ENCODE results near the gene DPF3. TPM values are rescaled to one million over a fixed set of nuclear protein-coding genes. Genes with fewer than 3 reads are reported as not detected.

The DPF3 gene
- polyA plus RNA-seq, 1 donor = 4.5 TPM

DNA sequence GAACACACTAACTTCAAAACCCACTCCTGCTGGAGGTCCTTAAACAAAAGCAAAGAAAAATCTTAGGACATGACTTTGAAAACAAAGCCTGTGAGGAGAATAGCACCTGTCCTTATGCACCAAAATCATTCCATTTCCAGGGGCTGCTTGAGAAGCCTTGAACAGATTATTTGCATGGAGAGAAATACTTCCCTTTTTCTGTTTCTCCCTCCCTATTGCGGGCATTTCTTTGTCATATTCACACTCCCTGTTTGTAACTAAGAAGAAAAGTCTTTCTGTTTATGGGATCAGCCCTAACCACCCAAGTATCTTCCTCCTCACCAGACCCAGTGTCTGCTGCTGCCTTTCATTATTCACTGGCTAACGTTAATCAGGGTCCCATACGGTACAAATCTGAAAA lies 218.8 kb downstream of the DPF3 start:
- no peak for DNase-seq

- no peak for DNase-seq
Observed at GRCh38 chr14:72673179-72673578, 220.7 kb downstream of the DPF3 start.

DNA sequence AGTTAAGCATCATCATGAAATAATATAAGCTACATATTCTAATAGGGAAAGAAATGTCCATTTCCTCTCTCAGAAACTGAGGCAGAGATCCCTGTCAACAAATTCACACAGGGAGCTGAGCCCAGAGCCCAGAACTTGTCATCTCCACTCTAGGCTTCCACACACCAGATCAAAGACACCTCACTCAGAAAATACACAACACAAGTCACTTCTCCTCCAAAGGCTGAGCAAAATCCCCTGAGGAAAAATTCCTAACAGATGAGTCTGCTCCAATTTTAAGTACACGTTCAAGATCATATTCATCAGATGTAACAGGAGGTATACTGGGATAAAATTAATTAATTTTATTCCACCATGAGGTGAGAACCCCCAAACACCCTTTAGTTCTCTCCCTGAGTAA lies 227.3 kb downstream of the DPF3 start:
- no peak for DNase-seq

- DNase-seq = no peak
Observed at GRCh38 chr14:72665259-72665658, 228.6 kb downstream of the DPF3 start.

DNA sequence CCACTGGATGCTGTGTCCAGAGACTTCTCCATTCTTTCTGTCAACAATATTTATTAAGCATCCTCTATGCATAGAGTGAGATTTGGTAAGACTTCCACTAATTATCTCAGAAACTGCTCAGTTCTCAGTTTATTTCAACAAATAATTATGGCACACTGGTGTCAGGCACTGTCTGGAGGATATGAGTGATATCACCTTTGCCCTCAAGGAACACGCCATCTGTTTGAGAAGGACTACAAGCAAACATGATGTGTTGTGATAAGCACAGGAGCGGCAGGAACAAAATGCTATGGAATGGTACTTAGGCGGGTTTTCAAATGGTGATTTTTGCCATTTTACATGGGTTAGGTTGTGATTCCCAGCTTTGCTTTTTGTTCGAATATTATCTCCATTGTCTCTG lies 229.2 kb downstream of the DPF3 start:
- DNase-seq = no peak

- no peak for DNase-seq
Observed at GRCh38 chr14:72663956-72664650, 229.8 kb downstream of the DPF3 start.

DNA sequence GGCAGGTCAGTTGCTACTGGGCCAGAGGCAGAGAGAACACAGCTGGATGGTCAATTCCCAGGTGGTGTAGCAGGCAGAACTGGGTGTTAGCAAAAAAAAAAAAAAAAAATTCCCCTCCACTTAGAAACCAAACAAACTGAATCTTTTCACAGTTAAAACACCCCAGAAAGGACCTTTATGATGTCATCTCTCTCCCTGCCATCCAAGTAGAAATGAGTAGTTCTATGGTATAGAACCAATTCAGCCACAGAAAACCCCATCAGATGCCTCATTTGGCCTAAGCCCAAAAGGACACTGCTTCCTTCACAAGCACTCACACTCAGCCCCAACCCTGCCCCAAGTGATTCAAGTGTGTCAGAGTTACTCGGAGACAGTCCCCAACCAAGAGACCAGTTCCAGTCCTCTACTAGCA lies 230.8 kb downstream of the DPF3 start:
- no peak for DNase-seq

GRCh38 chr14:72662214-72662613 lies 231.7 kb downstream of the DPF3 start:
- no peak for DNase-seq

GRCh38 chr14:72657214-72657921 lies 236.5 kb downstream of the DPF3 start:
- DNase-seq = no peak

DNA sequence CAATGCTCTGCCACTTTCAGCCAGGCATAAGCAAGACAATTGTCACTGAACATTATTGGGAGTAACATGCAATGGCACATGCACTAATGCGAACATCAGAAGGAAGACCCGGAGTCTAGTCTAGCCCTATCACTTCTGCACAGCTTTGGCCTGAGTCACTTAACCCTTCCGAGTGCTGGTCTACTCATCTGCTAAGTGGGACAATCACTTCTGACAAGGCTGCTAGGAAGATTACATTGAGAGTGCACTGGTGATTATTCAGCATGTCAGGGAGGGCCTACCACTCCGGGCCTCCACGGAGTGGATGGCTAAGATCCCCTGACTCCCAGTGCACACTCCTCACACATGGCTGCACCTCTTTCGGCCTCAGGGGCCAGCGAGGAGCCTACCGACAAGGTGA lies 240.9 kb downstream of the DPF3 start:
- no peak for DNase-seq

GRCh38 chr14:72652179-72652578 lies 241.7 kb downstream of the DPF3 start:
- no peak for DNase-seq

GRCh38 chr14:72651714-72652113 lies 242.2 kb downstream of the DPF3 start:
- no peak for DNase-seq

DNA sequence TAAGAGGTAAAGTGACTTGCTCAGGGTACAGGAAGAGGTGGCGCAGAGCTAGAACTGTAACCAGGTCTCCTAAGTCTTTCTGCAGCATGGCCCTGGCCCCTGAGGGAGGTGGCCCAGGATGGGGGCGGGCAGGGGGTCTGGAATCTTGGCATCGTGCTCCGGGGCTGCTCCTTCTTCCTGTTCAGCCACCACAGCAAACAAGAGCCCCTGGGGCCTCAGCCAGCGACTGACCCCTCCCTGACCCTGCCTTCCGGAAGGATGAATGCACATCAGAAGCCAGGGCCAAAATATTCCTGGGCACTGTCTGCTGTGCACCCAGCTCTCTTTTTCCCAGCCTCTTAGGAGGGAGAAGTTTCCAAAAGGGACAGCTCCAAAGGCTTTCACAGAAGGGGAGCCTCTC lies 242.8 kb downstream of the DPF3 start:
- no peak for DNase-seq

DNA sequence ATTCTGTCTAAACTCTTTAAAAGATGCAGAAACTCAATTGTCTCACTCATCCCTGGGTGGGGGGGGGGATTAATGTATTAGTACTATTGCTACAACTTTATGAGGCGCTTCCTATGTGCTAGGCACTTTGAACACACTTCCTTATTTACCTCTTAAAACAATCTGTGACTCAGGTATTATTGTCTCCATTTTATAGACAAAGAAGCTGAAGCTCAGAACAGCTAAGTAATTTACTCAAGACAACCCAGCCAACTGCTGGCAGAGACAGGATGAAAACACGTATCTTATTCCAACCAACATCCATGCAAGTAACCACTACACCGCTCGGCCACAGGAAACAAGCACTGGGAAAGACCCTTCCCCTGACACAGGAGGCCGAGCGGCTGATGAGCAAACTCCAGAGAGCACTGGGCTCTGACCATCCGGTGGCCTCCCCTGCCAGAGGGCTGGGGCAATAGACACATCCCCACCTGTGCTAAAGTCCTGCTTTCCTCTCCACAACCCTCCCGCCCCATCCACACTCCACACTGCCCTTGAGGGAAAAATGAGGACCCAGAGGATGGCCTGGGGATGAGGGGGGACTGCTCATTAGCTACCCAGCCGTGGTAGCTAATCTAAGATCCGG lies 244.2 kb downstream of the DPF3 start:
- no peak for DNase-seq

DNA sequence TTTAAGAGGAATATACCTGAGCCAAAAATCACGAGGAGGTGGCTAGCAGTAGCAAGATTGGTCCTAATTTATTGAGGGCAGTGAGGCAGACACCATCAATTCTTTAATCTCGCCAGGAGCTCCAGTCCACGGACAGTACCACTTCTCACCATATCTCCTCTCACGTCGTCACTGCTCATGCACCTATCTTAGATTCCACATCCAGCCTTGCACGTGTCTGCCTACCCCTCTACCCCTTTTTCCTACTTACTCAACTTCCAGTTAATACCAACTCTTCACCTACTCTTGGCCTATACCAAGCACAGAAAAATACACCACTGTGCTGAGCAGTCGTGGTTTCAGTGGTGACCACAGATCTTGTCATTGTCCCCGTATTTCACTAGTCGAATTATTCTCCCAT lies 246.1 kb downstream of the DPF3 start:
- DNase-seq = no peak

DNA sequence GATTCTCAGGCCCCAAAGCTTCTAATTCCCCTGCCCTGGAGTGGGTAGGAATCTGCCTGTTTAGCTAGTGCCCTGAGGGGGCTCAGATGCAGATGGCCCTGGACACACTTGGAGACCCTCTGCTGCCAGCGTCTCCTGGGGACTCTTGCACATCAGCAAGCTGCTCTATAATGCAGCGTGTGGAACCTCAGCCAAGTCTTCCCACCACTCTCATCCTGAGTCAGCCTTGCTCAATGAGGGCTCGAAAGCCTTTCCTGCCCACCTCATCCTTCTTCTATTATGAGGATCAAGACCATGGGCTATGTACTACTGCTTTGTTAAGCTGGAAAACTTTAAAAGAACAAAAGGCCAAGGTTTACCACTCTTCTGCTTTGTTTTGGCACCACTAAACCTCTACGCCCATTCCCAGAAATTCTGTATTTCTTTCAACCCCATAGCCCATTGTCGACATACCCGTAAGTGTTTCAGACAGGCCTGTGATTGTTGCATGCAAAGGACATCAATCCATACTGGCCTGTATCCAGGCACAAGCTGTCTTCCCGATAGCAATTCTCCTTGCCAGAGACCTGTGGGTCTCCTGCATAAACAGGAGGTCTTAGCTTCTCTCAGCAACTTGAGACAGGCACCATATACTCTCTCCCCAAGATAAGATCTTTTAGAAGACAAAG lies 246.9 kb downstream of the DPF3 start:
- DNase-seq = no peak

DNA sequence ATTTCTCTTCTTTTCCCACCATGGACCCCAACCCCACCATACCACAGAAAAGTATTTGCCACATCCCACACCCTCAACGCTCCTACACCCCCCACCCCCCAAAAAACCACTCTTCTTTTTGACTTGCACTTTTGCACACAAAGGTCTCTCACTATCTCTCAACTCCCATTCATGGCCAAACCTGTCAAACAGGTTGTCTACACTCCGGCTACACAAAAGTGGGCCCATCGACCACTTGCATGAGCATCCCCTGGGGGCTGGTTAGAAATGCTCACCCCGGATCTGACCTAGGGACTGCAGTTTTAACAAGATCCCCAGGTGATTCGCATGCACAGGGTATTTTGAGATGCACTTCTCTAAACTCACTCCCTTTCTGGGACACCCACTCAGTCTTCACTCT lies 248.2 kb downstream of the DPF3 start:
- DNase-seq = no peak

DNA sequence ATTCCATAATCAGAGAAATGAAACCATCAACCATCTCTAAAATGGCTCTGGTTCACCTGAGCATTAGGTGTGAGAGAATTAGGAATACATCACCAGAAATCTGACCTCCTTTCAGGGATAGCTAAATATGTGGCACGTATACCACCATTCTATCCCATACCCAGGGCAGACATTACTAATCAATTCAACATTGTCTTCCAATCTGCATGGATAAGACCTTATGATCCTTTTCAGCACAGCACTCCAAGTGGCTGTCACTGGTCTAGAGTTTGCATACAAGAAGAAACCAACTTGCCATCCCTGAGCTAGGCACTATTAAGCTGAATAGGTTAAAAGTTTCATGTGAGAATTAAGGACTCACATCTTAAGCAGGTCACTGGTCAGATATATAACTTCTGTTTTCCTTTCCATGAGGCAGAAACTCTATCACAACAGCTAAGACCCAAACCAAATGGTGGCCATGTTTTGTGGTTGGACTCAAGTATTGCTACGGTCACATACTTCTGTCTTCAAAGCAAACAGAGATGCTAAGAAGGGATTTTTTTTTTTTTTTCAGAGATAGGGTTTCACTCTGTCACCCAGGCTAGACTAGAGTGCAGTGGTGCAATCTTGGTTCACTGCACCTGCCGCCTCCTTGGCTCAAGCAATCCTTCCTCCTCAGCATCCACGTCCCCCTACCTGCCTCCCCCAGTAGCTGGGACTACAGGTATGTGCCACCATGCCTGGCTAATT lies 249.0 kb downstream of the DPF3 start:
- DNase-seq = no peak

DNA sequence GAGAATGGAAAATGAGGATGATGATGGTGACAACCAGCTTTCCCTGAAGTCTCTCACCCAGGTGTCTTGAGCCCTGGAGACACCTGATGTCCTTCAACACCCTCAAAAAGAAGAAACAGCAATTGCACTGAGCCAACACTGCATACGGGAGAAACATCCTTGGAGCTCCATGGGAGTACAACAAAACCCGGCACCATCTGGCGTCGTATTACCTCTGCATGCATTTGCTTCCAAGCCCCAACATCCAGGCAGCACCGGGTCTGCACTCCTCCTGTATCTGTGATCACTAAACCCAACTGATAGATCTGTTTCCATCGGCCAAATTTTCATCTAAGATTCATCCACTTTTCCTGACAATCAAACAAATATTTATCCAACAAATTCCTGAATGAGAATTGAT lies 249.9 kb downstream of the DPF3 start:
- no peak for DNase-seq

DNA sequence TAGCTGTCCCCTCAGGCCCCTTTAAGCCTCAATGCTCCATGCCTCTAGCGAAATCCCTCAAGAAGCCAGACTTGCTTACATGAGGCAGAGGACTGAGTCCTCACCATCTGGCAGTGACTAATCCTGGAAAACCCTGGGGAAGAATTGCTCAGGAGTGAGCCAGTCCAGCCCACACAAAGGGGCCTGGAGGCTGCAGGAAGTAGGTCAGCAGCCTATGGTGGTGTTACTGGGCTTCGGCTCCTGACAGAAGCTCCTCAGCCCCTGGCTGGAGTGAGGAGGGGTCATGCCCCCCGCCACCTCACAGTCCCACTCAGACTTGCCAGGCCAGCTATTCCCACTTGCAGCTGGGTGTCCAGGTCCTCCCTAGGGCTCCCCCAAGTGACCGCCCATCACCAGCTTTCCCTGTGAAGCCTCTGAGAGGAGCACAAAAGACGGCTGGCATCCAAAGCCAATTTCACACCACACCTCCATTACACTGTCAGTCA lies 250.5 kb downstream of the DPF3 start:
- DNase-seq = no peak

GRCh38 chr14:72640911-72641485 lies 252.9 kb downstream of the DPF3 start:
- no peak for DNase-seq

- no peak for DNase-seq
Observed at GRCh38 chr14:72638021-72638420, 255.9 kb downstream of the DPF3 start.
